Renal cortex interstitium (tissue), 11 donors: ENCODE data around the gene EYA2. TPM values are rescaled to one million over a fixed set of nuclear protein-coding genes. Genes with fewer than 3 reads are reported as not detected.
"Not testable (repeated sequence)": the region's sequence is repeated elsewhere in the genome, so short reads cannot be mapped to it uniquely, and the experiment has no call there.

Source experiments
- DNase-seq, 11 donors: peaks; one replicate each; pipeline ENCODE4 v3.0.0-alpha.2; 2013; ENCODE audit warnings: low read depth in 9 of 11, low spot score in 4 of 11; ENCODE audit errors: extremely low read depth in 1 of 11
- polyA plus RNA-seq, 3 donors: library from polyadenylated mRNA; unstranded; fragments of 120-200 nt; gene quantifications; one replicate each; pipeline ENCODE4 v1.2.1, GENCODE V29; 2013; ENCODE audit not compliant: insufficient read length in 3 of 3

EYA2 gene
- polyA plus RNA-seq, 3 donors, result 0.40 to 0.95 (median 0.56) TPM

DNA sequence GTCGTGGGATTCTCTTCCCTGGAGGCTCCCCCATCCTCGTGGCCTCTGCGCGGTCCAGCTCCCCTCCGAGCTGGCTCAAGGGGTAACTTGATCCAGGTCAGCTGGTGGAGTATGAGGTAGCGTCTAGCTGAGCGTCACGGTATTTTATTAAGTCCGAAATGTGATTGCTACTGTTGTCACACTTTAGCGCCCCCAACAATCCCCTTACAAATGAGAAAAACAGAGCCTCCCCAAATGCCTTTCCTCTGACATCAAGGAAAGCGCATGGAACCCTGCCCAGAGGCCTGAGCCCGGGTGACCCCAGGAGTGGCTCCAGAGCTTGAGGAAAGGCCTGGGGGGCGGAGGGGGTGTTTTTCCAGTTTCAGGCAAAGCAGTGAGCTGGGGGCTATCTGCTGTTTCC lies 269.5 kb downstream of the EYA2 start:
- DNase-seq, result peak; percentile 45 to 92 (median 72)

DNA sequence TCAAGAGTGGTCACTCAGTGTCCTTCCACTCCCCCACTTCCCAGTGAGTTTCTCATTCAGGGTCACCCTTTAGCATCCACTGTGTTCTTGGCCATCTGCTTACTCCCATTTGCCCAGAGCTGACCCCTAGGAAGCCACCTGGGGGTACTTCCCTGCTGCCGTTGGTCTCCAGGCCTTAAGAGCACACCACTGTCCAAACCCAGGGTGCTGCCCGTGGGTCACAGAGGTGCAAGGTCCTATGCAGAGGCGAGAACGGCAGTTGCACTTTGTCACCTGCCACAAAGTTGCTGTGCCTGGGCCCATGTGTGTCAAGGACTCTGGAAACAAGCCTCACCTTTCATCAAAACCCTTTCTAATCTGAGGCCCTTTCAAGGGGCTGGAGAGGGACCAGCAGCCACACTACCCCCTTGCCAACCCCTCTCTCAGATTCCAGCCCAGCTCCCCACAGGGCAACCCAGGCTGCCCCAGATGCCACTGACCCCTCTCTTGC lies 270.8 kb downstream of the EYA2 start:
- no peak for DNase-seq

DNA sequence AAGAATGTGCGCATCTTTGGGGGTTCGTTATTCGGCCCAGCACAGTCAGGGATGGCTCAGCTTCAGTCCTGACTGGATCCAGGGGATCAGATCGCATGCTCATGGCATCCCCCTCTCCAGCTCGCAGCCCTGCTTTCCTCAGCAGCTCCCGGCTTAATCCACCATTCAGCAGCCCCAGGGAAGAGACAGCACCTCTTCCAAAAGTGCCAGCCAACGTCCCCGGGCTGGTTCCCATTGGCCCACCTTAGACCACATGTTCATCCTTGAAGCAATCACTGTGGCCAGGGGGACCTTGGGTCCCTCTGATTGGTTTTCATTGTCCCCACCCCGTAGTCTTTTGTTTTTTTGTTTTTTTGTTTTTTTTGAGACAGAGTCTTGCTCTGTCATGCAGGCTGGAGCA lies 273.2 kb downstream of the EYA2 start:
- DNase-seq, result no peak

DNA sequence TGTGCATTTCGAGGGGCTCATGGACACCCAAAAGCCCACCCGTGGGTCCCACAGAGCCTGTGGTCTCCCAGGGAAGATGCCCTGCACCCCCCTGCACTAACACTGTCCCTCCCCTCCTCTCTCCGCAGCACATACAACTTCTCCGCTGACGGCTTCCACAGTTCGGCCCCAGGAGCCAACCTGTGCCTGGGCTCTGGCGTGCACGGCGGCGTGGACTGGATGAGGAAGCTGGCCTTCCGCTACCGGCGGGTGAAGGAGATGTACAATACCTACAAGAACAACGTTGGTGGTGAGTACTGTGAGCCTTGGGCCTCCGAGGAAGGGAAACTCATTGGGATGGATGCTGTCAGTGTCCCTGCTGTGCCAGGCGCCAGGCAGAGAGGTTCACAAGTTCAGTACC lies 277.9 kb downstream of the EYA2 start:
- DNase-seq, result no peak

GRCh38 chr20:47173596-47174216 lies 279.1 kb downstream of the EYA2 start:
- no peak for DNase-seq

DNA sequence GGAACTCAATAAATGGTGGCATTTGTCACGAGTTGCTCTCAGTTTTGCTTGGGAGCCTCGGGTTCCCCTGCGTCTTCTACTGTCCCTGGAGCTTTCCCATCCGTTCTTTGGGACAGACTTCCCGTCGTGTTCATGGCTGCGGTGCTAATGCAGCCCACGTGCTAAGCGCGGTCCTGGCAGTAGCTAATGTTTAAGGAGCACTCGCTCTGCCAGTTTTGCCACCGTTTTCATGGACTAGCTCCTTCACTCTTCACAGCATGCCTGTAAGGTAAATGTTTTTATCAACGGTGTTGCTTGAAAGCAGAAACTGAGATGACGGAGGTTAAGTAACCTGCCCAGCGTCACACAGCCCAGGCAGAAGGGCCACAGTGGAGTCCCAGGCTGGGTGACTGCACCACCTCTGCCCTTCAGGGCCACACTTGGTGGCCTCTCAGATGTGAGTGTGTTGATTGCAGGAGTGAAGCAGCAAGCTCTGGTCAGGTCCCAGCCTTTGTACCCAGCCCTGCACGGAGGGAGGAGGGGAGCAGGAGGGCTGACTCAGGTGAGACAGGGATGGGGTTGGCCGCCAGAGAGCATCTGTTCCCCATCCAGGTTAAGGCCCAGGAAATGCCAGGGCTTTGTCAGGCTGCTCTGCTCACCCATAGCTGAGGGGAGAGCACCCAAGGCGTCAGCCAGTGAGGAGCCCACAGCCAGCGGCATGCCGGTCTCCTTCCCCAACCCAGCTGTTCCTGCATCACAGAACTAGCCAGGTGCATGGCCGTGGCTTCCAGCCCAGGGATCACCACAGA lies 280.0 kb downstream of the EYA2 start:
- no peak for DNase-seq

DNA sequence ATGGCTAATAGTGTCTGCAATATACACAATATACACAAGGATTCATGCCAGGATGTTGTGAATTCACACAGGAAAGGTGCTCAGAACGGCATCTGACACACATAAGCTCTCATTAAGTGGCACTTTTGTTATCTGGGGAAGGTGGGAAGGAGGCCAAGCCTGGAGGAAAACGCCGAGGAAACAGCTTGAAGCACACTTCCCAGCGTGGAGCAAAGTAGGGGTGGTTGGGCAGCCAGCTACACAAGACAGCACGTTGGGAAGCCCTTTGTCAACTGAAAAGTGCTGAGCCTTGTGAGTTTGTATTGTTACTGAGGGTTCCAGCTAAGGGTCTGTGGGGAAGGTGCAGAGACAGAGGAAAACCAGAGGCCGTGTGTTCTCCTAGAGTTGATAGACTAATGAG lies 280.9 kb downstream of the EYA2 start:
- DNase-seq, result no peak

DNA sequence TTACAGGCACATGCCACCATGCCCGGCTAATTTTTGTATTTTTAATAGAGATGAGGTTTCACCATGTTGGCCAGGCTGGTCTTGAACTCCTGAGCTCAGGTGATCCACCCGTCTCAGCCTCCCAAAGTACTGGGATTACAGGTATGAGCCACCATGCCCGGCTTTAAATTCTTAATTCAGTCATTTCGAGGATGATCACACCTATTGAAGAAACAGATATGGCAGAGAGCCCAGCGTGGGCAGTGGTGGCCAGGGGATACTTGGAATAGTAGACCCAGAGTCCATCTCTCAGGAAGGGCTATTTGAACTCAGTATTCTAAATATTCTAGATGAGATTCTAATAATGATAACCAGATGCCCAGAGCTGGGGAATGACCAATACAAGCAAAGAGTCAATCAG lies 281.6 kb downstream of the EYA2 start:
- DNase-seq, result not testable (repeated sequence)

- no peak for DNase-seq
Measured at GRCh38 chr20:47178277-47178676, 283.6 kb downstream of the EYA2 start.

GRCh38 chr20:47178851-47179250 lies 284.2 kb downstream of the EYA2 start:
- DNase-seq, result no peak

- DNase-seq, result no peak
Measured at GRCh38 chr20:47179267-47179666, 284.6 kb downstream of the EYA2 start.

GRCh38 chr20:47181056-47181862 lies 286.6 kb downstream of the EYA2 start:
- no peak for DNase-seq

DNA sequence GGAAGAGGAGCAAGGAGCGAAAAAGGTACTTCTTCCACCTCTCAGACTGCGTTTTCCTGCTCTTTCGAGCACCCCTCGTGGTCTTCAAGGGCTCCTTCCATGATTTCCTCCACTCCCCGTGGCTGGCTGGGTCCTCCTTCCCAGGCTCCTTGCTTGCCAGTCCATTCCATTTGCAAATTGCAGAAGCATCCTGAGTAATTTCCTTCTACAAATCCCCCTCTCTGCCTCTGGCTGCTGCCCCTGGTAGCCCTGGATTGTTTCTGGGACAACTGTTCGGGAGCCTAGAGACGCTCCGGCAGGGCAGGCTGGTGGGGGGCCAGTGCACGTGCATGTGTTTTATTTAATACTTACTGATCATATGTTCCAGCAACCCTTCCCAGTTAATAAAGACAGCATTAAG lies 288.7 kb downstream of the EYA2 start:
- no peak for DNase-seq

GRCh38 chr20:47187450-47188195 lies 293.0 kb downstream of the EYA2 start:
- no peak for DNase-seq

GRCh38 chr20:47188540-47188939 lies 293.9 kb downstream of the EYA2 start:
- DNase-seq, result no peak

DNA sequence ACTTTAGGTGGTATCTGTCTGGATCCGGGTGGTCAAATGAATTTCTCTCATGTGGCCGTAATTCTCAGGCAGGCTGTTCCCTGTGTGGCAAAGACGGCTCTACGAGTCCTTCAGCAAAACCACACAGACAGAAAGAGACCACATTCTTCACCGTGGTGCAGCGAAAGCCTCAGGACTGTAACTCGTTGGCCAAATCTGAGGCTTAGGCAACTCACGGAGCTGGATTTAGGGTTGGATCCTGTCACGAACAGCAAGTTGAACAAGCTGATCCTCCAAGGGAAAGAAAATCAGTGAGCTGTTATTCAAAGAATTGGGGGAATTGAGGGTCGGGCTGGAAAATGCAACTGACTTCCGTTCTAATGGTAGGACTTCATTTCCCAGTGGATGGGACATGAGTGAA lies 294.4 kb downstream of the EYA2 start:
- DNase-seq, result no peak

- DNase-seq, result no peak
Measured at GRCh38 chr20:47191074-47191673, 296.5 kb downstream of the EYA2 start.

GRCh38 chr20:47191956-47192355 lies 297.3 kb downstream of the EYA2 start:
- DNase-seq, result no peak

GRCh38 chr20:47195573-47195972 lies 300.9 kb downstream of the EYA2 start:
- no peak for DNase-seq
